ENCODE measurements around the gene RSKR. TPM values are rescaled to one million over a fixed set of nuclear protein-coding genes. Genes with fewer than 3 reads are reported as not detected.
A peak's percentile ranks its signal among the peaks of the same experiment; 100 is the strongest.
"Not testable (repeated sequence)": the region's sequence is repeated elsewhere in the genome, so short reads cannot be mapped to it uniquely, and the experiment has no call there.

RSKR gene
- 10 to 100 TPM in 1 of 2 donors, 1 to 10 TPM in 1; 8.0 to 11.8 TPM for total RNA-seq

GRCh38 chr17:28613931-28614381 lies at the start of gene RSKR:
Gene RSKR, minus strand, starts transcription at chr17:28614185. Its CDS starts 24 bp downstream, at chr17:28614161.
- peaks cover 30% of the 10 kb centered on the region for H3K36me3 ChIP-seq
- H3K27me3 ChIP-seq (replicated peaks; ENCODE audit: insufficient read depth): no peaks in the 10 kb centered on the region
- H3K27ac ChIP-seq: no peak within 1 kb of the TSS
- H3K4me3 ChIP-seq: no peak within 1 kb of the TSS
- ATAC-seq (ENCODE audit: insufficient number of reproducible peaks, low FRiP score, low read depth): no peak
- TF ChIP-seq CTCF (IDR thresholded peaks at IDR 0.05): no peak
- no peak for DNase-seq (ENCODE audit: low spot score)
- H3K9me3 ChIP-seq: no peaks in the 10 kb centered on the region
- no peaks in the 10 kb centered on the region for H3K4me1 ChIP-seq (ENCODE audit: control insufficient read depth in 1 of 2, low read depth in 2 of 2)

GRCh38 chr17:28663723-28664122 lies 49.7 kb upstream of the RSKR start:
- H3K36me3 ChIP-seq: peaks cover 11% of the 10 kb centered on the region
- no peaks in the 10 kb centered on the region for H3K27me3 ChIP-seq (replicated peaks; ENCODE audit: insufficient read depth)
- H3K9me3 ChIP-seq: no peaks in the 10 kb centered on the region
- DNase-seq (ENCODE audit: low spot score): no peak
- no peak overlapping the region for H3K4me3 ChIP-seq
- no peak for TF ChIP-seq CTCF (IDR thresholded peaks at IDR 0.05)
- ATAC-seq (ENCODE audit: insufficient number of reproducible peaks, low FRiP score, low read depth): no peak
- peaks cover 17 to 38% of the 10 kb centered on the region in 2 donors for H3K4me1 ChIP-seq (ENCODE audit: control insufficient read depth in 1 of 2, low read depth in 2 of 2)
- H3K27ac ChIP-seq: no peak overlapping the region

- peak overlapping the region; percentile 81 for H3K4me3 ChIP-seq
- DNase-seq (ENCODE audit: low spot score): no peak
- peaks cover 17 to 38% of the 10 kb centered on the region in 2 donors for H3K4me1 ChIP-seq (ENCODE audit: control insufficient read depth in 1 of 2, low read depth in 2 of 2)
- peaks cover 11% of the 10 kb centered on the region for H3K36me3 ChIP-seq
- H3K27ac ChIP-seq: peak overlapping the region; percentile 95 to 98
- ATAC-seq (ENCODE audit: insufficient number of reproducible peaks, low FRiP score, low read depth): peak; percentile 17
- H3K9me3 ChIP-seq: no peaks in the 10 kb centered on the region
- no peaks in the 10 kb centered on the region for H3K27me3 ChIP-seq (replicated peaks; ENCODE audit: insufficient read depth)
- TF ChIP-seq CTCF (IDR thresholded peaks at IDR 0.05): no peak
Observed at GRCh38 chr17:28662527-28662829, 48.5 kb upstream of the RSKR start.

GRCh38 chr17:28661635-28662526 lies 47.9 kb upstream of the RSKR start, which contains the start of the genes SDF2 and SUPT6H:
Gene SDF2, minus strand, starts transcription at chr17:28661906. Its CDS starts 30 bp downstream, at chr17:28661876.
Gene SUPT6H, plus strand, starts transcription at chr17:28662205. Its CDS starts 11,197 bp downstream, at chr17:28673402.
- Histone ChIP-seq H3K4me1 (ENCODE audit: control insufficient read depth in 1 of 2, low read depth in 2 of 2) (peaks cover 17 to 38% of the 10 kb centered on the region in 2 donors), H3K27me3 (replicated peaks; ENCODE audit: insufficient read depth) (no peaks in the 10 kb centered on the region), H3K4me3 (peak within 1 kb of the TSS; percentile 81), H3K9me3 (no peaks in the 10 kb centered on the region), H3K36me3 (peaks cover 11% of the 10 kb centered on the region), H3K27ac (peak within 1 kb of the TSS; percentile 95 to 98)
- DNase-seq (ENCODE audit: low spot score): peak; percentile 76
- peak; percentile 87 for ATAC-seq (ENCODE audit: insufficient number of reproducible peaks, low FRiP score, low read depth)
- TF ChIP-seq CTCF (IDR thresholded peaks at IDR 0.05): no peak

GRCh38 chr17:28659497-28659881 lies 45.5 kb upstream of the RSKR start:
- not testable (repeated sequence) for H3K9me3 ChIP-seq; DNase-seq (ENCODE audit: low spot score); H3K27ac ChIP-seq; ATAC-seq (ENCODE audit: insufficient number of reproducible peaks, low FRiP score, low read depth); H3K4me3 ChIP-seq; H3K27me3 ChIP-seq (replicated peaks; ENCODE audit: insufficient read depth)
- Histone ChIP-seq H3K4me1 (ENCODE audit: control insufficient read depth in 1 of 2, low read depth in 2 of 2) (peaks cover 17 to 32% of the 10 kb centered on the region in 2 donors), H3K36me3 (peaks cover 15% of the 10 kb centered on the region)

GRCh38 chr17:28658766-28659496 lies 44.9 kb upstream of the RSKR start:
- DNase-seq (ENCODE audit: low spot score); H3K27ac ChIP-seq; ATAC-seq (ENCODE audit: insufficient number of reproducible peaks, low FRiP score, low read depth); H3K4me3 ChIP-seq; H3K27me3 ChIP-seq (replicated peaks; ENCODE audit: insufficient read depth); H3K9me3 ChIP-seq: not testable (repeated sequence)
- H3K36me3 ChIP-seq: peaks cover 15% of the 10 kb centered on the region
- H3K4me1 ChIP-seq (ENCODE audit: control insufficient read depth in 1 of 2, low read depth in 2 of 2): peaks cover 14 to 27% of the 10 kb centered on the region in 2 donors

GRCh38 chr17:28658342-28658741 lies 44.4 kb upstream of the RSKR start:
- Histone ChIP-seq H3K36me3 (peaks cover 18% of the 10 kb centered on the region), H3K4me1 (ENCODE audit: control insufficient read depth in 1 of 2, low read depth in 2 of 2) (peaks cover 11 to 21% of the 10 kb centered on the region in 2 donors)
- not testable (repeated sequence) for H3K9me3 ChIP-seq; H3K4me3 ChIP-seq; H3K27me3 ChIP-seq (replicated peaks; ENCODE audit: insufficient read depth); DNase-seq (ENCODE audit: low spot score); ATAC-seq (ENCODE audit: insufficient number of reproducible peaks, low FRiP score, low read depth); H3K27ac ChIP-seq

Measured in thoracic aorta (tissue), 2 donors.